Fibroblast of peridontal ligament (primary cell): ENCODE data around the gene RAP1A.
"Not testable (repeated sequence)": the region's sequence is repeated elsewhere in the genome, so short reads cannot be mapped to it uniquely, and the experiment has no call there.

ENCODE experiments used
- DNase-seq: peaks from one replicate; pipeline ENCODE4 v3.0.0-alpha.2; 2010; ENCODE audit errors: extremely low read depth

The RAP1A gene

GRCh38 chr1:111665497-111665896 is 45.9 kb downstream of the RAP1A start:
- DNase-seq = no peak

DNA sequence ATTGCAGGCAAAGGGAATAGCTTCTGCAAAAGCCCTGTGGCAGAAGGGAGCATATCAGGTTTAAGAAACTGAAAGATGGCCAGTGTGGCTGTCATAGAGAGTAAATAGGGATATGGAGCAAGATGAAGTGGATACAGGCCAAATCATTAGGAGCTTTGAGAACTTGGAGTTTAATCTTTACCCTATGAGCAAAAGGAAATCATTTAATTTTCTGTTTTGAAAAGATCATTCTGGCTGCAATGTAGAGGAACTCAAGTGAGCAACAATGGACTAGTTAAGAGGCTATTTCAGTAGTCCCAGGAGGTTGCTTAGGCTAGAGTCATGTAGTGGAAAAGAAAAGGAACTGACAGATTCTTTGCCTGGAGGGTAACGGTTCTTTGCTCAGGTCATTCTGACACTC is 47.2 kb downstream of the RAP1A start:
- peak; percentile 59 for DNase-seq

GRCh38 chr1:111669268-111669667 is 49.7 kb downstream of the RAP1A start:
- DNase-seq = peak; percentile 53

DNA sequence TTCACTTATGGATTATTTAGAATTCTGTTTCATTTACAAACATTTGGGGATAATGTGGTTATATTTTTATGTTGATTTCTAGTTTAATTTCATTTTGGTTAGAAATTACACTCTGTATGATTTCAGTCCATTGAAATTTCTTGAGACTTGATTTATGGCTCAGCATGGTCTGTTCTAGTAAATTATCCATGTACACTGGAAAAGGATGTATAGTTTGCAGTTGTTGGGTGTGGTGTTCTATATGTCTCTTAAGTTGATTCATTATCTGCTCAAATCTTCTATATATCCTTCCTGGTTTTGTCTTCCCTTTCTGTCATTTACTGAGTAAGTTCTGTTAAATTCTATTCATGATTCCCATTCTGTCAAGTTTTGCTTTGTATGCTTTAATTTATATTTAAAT is 52.3 kb downstream of the RAP1A start:
- DNase-seq = no peak

- DNase-seq = peak; percentile 82
Measured at GRCh38 chr1:111672331-111672730, 52.7 kb downstream of the RAP1A start.

DNA sequence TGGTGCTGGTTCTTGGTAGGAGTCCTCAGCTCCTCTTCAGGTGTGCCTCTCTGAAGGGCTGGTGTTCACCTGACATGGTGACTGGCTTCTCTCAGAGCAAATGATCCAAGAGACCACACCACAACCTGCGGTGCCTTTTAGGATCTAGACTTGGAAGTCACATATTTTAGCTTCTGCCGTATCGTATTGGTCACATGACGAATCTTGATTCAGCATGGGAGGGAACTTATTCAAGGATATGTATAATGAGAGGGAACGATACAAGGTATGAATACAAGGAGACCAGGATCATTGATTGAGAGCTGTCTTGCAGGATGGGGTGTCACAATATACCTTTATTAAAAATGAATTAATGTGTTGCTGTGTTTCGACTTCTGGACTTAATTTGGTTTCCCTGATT is 58.0 kb downstream of the RAP1A start:
- no peak for DNase-seq

DNA sequence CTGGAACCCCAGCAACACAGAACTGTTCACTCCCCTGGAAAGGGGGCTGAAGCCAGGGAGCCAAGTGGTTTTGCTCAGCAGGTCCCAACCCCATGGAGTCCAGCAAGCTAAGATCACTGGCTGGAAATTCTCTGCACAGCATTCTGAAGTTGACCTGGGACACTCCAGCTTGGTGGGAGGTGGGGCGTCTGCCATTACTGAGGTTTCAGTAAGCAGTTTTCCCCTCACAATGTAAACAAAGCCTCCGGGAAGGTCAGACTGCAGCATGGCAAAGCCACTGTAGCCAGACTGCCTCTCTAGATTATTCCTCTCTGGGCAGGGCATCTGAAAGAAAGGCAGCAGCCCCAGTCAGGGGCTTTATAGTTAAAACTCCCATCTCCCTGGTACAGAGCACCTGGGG is 60.0 kb downstream of the RAP1A start:
- no peak for DNase-seq

- DNase-seq = not testable (repeated sequence)
Measured at GRCh38 chr1:111680212-111680800, 60.7 kb downstream of the RAP1A start.

- not testable (repeated sequence) for DNase-seq
Measured at GRCh38 chr1:111685293-111686153, 65.9 kb downstream of the RAP1A start.

GRCh38 chr1:111690306-111690617 is 70.7 kb downstream of the RAP1A start:
- peak; percentile 98 for DNase-seq

DNA sequence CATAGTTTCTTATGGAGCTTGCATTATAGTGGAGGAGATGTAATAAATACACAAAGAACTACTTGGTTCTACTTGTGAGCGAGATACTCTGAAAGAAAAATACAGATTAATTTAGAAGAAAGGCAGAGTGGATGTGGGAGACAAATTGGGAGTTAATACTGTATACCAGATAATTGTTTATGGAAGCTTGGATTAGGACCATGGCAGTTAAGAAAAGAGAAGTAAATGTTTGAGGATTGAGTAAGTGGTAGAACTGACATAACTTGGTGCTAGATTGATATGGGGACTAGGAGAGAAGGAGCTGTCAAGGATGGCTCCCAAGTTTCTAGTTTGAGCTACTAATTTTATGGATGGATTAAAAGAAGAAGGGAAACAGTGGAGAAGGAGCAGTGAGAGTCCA is 72.3 kb downstream of the RAP1A start:
- no peak for DNase-seq

DNA sequence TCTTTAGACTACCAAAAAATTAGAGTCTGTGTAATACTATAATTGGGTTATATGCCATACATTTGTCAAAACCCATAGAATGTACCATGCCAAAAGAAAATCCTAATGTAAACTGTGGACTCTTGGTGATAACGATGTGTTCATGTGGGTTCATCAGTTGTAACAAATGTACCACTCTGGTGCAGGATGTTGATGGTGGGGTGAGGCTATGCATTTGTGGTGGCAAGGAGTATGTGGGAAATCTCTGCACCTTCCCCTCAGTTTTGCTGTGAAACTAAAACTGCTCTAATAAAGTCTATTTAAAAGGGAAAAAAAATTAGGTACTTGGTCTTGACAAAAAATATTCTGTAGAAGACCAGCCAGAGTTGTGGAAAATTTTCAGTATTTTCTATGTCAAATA is 76.2 kb downstream of the RAP1A start:
- DNase-seq = no peak

DNA sequence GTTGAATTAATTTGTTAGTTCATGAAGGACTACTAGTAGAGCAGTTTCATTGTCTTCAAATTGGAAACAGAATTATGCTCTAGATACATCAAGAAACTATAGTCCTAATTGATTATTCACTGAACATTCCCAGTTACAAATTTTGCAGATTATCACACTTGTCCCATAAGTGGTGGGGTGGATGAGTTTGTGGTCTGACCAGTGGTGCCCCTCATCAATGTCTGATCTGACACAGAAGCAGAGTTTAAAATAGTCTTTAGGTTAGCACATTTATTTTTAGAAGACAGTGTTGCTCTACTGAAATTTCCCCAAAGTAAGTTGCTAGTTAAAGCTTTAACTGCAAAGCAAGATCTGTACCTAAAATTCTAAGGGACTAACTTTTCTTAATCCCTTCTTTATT is 76.7 kb downstream of the RAP1A start:
- DNase-seq = no peak

GRCh38 chr1:111699268-111699667 is 79.7 kb downstream of the RAP1A start:
- no peak for DNase-seq

DNA sequence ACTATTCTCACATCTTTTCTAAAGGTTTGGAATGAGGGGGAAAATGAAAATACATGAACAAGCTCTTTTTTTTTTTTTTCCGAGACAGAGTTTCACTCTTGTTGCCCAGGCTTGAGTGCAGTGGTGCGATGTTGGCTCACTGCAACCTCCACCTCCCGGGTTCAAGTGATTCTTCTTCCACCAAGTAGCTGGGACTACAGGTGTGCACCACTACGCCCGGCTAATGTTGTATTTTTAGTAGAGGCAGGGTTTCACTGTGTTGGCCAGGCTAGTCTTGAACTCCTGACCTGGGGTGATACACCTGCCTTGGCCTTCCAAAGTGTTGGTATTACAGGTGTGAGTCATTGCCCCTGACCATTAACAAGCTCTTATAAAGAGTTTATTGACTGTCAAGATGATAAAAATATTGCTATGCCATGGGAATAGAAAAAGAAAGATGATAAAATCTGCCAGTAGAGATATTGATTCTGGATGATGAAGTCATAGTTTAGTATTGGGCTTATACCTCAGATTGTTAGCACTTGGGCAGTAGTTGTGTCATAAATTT is 83.0 kb downstream of the RAP1A start:
- no peak for DNase-seq

GRCh38 chr1:111704240-111704639 is 84.7 kb downstream of the RAP1A start:
- no peak for DNase-seq

- DNase-seq = no peak
Measured at GRCh38 chr1:111704776-111705175, 85.2 kb downstream of the RAP1A start.

GRCh38 chr1:111705841-111706240 is 86.3 kb downstream of the RAP1A start:
- DNase-seq = peak; percentile 37

- peak; percentile 63 for DNase-seq
Measured at GRCh38 chr1:111706921-111707320, 87.3 kb downstream of the RAP1A start.

- peak; percentile 71 for DNase-seq
Measured at GRCh38 chr1:111707906-111708305, 88.3 kb downstream of the RAP1A start.

DNA sequence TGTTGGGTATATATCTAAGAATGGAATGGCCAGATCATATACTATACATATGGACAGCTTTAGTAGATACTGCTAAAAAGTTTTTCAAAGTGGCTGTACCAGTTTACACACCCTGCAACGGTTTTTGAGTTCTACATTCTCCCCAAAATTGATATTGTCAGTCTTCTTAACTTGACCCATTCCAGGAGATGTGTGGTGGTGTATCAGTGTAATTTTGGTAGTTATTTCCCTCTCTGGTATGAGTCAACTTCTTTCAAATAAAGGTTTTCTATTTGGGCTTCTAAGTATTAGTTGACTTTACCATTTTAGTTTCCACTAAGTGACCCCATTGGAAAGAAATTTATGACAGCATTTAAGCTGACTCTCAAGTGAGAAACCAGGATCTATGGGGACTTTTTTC is 90.4 kb downstream of the RAP1A start:
- DNase-seq = no peak

DNA sequence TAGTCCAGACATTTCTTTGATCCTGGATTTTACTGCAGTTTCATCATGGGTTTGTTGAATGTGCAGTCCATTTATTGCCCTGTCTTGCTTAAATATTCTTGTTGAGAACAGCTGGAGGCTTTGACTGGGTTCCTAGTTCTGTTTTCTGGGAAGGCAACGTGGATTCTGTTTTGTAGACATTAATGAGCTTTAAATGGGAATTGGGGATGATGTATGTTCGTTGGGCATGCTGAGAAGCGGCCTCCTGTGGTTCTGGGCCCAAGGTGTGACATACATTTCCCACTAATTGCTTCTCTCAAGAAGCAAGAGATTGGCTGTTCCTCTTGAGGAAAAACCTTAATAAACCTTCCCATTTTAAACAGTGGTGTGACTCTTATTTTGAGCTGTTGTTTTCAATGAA is 96.7 kb downstream of the RAP1A start:
- DNase-seq = no peak

DNA sequence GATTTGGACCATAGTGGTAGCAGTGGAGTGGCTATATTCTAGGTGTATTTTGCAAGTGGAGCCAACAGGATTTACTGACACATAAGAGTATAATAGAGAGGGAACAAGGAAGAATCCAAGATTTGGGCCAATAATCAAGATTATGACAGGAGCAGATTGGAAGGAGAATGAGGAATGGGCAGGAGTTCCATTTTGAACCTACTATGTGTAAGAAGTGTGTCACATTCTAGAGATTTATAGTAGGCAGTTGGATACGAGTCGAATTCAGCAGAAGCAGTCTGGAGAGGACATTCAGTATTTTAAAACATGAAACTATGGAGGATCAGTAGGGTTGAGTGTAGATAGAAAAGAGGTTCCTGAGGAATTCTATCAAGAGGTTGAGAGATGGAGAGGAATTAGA is 97.9 kb downstream of the RAP1A start:
- no peak for DNase-seq
